Lower leg skin (tissue), 4 donors: ENCODE results near the gene ZBTB1. TPM values are rescaled to one million over a fixed set of nuclear protein-coding genes. Genes with fewer than 3 reads are reported as not detected.
A peak's percentile ranks its signal among the peaks of the same experiment; 100 is the strongest.
"Not testable (repeated sequence)": the region's sequence is repeated elsewhere in the genome, so short reads cannot be mapped to it uniquely, and the experiment has no call there.

ENCODE experiments used
- DNase-seq, 2 donors: peaks; one replicate each; pipeline ENCODE4 v3.0.0-alpha.2; 2019; ENCODE audit warnings: low spot score in 2 of 2
- H3K4me3 ChIP-seq: fragments of 200-600 bp; sonication (generic); 2 replicates; pipeline ENCODE4 v1.5.1; 2017; ENCODE audit warnings: mild to moderate bottlenecking, low read depth; ENCODE audit not compliant: poor library complexity, severe bottlenecking
- POLR2A ChIP-seq, 2 donors: fragments of 450-650 bp; IDR thresholded peaks; one replicate each; pipeline ENCODE4 v1.6.1; 2016 to 2017; ENCODE audit warnings: antibody characterized with exemption in 2 of 2, mild to moderate bottlenecking in 1 of 2, moderate library complexity in 1 of 2
- WGBS, 2 donors: methylation state at CpG; one replicate each; pipeline ENCODE4 v1.1.5; 2018; 5-methylcytosine and 5-hydroxymethylcytosine counted together
- intact Hi-C: fragments of 100-400 bp; cut with DNase I; formaldehyde crosslinking; loops from one replicate; pipeline ENCODE4 v1.15.0; 2023; ENCODE audit warnings: low total_unique reads
- total RNA-seq, 4 donors: library from RNA; depleted of rRNA; stranded (reverse); fragments of >200 nt; gene quantifications; one replicate each; pipeline ENCODE4 v1.1.0, GENCODE V29; 2016
- TF ChIP-seq, protein P1 (sequence below), 3 donors: fragments of 450-650 bp; IDR thresholded peaks; one replicate each; pipeline ENCODE4 v1.5.1; 2016; ENCODE audit warnings: antibody characterized with exemption in 3 of 3, mild to moderate bottlenecking in 3 of 3, moderate library complexity in 2 of 3

ZBTB1 gene
- total RNA-seq, 4 donors from 2014 or later = 35.2 to 50.4 (median 39.4) TPM

DNA sequence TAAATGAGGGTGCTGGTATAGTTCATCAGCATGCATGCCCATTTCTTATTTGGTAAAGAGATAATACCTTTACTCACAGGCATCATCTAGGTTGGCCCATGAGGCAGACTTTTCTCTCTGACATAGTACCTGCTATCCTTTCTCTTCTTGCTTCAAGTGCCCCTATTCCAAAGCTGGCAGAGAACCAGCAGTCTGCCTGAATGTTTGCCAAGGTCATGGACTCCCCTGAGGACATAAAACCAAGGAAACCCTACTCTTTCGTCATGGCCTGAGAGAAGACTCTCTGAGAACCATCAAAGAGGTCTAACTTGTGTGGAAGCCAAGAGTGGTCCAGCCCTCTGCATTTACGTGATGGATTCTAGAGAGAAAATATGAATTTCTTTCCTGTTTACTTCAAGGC is 57.1 kb downstream of the ZBTB1 start:
- no peak overlapping the region for H3K4me3 ChIP-seq
- intact Hi-C loops = no loop called here
- 72 to 73% methylated on average over 2 of the region's 2 CpGs for WGBS, 2 donors
- TF ChIP-seq, protein P1, sequence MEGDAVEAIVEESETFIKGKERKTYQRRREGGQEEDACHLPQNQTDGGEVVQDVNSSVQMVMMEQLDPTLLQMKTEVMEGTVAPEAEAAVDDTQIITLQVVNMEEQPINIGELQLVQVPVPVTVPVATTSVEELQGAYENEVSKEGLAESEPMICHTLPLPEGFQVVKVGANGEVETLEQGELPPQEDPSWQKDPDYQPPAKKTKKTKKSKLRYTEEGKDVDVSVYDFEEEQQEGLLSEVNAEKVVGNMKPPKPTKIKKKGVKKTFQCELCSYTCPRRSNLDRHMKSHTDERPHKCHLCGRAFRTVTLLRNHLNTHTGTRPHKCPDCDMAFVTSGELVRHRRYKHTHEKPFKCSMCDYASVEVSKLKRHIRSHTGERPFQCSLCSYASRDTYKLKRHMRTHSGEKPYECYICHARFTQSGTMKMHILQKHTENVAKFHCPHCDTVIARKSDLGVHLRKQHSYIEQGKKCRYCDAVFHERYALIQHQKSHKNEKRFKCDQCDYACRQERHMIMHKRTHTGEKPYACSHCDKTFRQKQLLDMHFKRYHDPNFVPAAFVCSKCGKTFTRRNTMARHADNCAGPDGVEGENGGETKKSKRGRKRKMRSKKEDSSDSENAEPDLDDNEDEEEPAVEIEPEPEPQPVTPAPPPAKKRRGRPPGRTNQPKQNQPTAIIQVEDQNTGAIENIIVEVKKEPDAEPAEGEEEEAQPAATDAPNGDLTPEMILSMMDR (IDR thresholded peaks at IDR 0.05) = no peak
- no peak for TF ChIP-seq POLR2A (IDR thresholded peaks at IDR 0.05)
- DNase-seq = peak in 1 of 2 donors; percentile 29

DNA sequence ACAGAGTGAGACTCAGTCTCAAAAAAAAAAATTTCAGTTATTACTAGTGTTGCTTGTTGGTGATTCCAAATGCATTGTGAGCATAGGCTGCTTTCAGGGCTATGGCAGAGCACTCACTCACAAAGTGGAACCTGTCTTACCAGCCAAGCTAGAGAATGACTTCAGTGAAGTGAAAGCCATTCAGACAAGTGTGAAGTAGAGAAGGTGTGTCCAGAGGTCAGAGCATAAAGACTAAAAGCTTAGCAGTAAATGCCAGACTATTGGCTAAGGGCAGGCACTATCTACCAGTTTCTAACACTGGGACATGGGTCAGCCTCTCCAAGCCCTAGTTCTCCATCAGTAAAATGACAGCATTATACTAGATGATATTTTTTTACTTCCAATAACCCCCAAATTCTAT is 57.9 kb downstream of the ZBTB1 start:
- TF ChIP-seq POLR2A (IDR thresholded peaks at IDR 0.05) = no peak
- TF ChIP-seq, protein P1 (IDR thresholded peaks at IDR 0.05) = no peak
- H3K4me3 ChIP-seq = no peak overlapping the region
- intact Hi-C loops = no loop called here
- peak in 1 of 2 donors; percentile 13 for DNase-seq

DNA sequence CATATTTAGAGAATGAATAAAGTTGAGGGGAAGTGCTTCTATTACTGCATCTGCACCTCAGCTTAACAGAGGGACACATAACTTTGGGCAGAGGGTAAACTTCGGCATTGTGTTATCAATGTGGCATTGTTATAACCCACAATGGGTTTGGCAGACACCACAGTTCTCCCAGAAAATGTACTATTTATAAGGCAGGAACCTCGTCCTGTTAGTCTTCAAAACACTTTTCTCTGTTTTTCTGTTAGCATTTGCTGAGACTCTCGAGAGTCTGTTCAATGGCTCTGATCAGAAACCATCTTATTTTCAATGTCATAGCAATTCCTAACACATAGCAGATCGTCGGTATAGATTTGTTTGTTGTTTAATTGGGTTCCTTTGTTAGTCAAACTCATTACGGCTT is 59.1 kb downstream of the ZBTB1 start:
- DNase-seq = no peak
- TF ChIP-seq POLR2A (IDR thresholded peaks at IDR 0.05) = no peak
- TF ChIP-seq, protein P1 (IDR thresholded peaks at IDR 0.05) = no peak
- H3K4me3 ChIP-seq = no peak overlapping the region
- 75 to 80% methylated on average over 6 of the region's 6 CpGs for WGBS, 2 donors
- intact Hi-C loops = no loop called here

DNA sequence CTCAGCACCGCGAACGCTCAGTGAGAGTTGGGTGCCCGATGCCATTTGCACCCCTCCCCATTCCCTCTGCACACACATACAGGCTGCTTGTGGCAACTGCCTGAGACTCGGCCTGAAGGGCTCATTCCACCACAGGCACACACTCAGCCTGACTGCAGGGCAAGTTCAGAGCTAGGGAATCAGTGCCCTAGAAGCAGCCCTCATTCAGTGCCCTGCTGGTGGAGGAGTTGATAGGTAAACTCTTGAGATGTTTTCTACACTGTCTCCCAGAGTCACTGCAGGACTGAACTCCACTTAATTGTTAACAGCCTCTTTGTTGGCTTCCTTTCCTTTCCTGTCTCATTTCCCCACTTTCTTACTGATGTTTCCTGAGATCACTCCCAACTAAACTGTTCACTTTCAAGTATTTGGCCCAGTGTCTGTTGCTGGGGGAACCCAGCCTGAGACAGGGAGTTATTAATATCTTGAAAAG is 62.1 kb downstream of the ZBTB1 start:
- intact Hi-C loops = no loop called here
- no peak overlapping the region for H3K4me3 ChIP-seq
- no peak for TF ChIP-seq POLR2A (IDR thresholded peaks at IDR 0.05)
- TF ChIP-seq, protein P1 (IDR thresholded peaks at IDR 0.05) = no peak
- WGBS, 2 donors = 57 to 72% methylated on average over 5 of the region's 5 CpGs
- DNase-seq = peak; percentile 11 to 65

DNA sequence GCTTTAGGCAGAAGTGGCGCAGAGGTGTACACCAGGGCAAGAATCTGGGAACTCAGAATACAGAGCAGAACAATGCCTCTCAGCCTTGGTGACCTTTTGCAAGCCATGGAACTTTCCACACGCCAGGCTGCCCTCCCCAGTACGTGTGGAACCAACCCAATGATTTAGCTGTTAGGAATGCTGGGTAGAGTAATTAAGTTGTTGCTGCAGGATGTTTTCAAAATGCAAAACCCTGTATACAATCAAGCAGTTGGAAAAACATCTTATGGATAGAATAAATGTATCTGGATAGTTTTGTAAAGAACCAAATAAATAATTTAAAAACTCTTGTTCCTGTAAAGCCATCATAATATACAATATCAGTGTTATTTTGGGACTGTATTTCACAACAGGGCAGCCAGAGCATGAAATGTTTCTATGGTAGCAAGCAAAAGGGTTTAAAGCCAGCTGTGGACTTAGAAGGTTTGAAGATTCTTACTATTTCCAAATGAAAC is 64.6 kb downstream of the ZBTB1 start:
- H3K4me3 ChIP-seq = no peak overlapping the region
- intact Hi-C loops = no loop called here
- WGBS, 2 donors = 24 to 31% methylated on average over 3 of the region's 3 CpGs
- DNase-seq = peak; percentile 62 to 90
- TF ChIP-seq, protein P1 (IDR thresholded peaks at IDR 0.05) = no peak
- no peak for TF ChIP-seq POLR2A (IDR thresholded peaks at IDR 0.05)

DNA sequence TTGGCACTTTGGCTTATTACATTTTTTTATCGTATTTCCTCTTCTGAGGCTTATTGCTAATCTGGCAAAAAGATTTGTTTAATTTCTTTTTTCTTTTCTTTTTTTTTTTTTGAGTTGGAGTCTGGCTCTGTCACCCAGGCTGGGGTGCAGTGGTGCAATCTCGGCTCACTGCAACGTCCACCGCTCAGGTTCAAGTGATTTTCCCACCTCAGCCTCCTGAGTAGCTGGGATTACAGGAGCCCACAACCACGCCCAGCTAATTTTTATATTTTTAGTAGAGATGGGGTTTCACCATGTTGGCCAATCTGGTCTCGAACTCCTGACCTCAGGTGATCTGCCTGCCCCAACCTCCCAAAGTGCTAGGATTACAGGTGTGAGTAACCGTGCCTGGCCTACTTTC is 65.1 kb downstream of the ZBTB1 start:
- H3K4me3 ChIP-seq, DNase-seq, intact Hi-C loops: not testable (repeated sequence)
- WGBS, 2 donors = 45 to 54% methylated on average over 7 of the region's 7 CpGs
